Activated CD8-positive, alpha-beta memory T cell treated with anti-CD3 and anti-CD28 coated beads, Interleukin-2, amount 50 U/mL, for 4 hours (primary cell): ENCODE data around the gene TMX4.
"Not testable (repeated sequence)": the region's sequence is repeated elsewhere in the genome, so short reads cannot be mapped to it uniquely, and the experiment has no call there.

Source experiments
- DNase-seq: peaks from one replicate; pipeline ENCODE4 v3.0.0-alpha.2; 2020

TMX4 gene

GRCh38 chr20:8019246-8019997, at the start of gene TMX4:
Gene TMX4, minus strand, starts transcription at chr20:8019761. Its CDS starts 148 bp downstream, at chr20:8019613.
- peak; percentile 89 for DNase-seq

GRCh38 chr20:8067082-8067481, 47.5 kb upstream of the TMX4 start:
- DNase-seq, result no peak

GRCh38 chr20:8066662-8067061, 47.1 kb upstream of the TMX4 start:
- DNase-seq, result no peak

- no peak for DNase-seq
Measured at GRCh38 chr20:8065691-8066090, 46.1 kb upstream of the TMX4 start.

GRCh38 chr20:8062756-8063155, 43.2 kb upstream of the TMX4 start:
- no peak for DNase-seq

DNA sequence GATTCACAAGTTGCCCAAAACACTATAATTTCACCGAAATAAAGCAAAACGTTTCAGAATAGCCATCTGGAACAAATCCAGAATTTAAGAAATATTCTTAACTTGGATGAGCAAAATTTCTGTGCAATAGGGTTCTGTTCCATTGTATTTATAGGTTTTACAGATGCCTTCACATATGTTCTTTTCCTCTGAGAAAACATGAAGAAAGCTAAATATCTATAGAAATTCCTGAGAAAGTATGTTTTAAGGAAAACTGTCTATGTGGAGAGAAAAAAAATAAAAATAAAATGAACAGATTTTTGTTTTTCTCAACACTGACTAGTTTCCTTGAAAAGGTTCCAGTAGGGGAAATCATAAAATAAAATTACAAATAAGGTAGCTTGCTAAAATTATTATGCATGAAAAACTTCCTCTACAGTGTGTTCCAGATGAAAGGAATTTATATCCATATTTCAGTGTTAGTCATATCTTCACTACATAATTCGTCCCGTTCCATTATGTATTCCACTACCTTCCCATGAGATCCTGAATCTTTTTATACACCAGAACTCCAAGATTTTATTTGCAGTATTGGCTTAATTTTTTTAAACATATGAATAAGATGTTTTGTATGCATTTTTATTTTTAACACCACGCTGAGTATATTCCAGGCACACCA, 42.4 kb upstream of the TMX4 start:
- DNase-seq, result no peak

- no peak for DNase-seq
Measured at GRCh38 chr20:8060977-8061376, 41.4 kb upstream of the TMX4 start.

DNA sequence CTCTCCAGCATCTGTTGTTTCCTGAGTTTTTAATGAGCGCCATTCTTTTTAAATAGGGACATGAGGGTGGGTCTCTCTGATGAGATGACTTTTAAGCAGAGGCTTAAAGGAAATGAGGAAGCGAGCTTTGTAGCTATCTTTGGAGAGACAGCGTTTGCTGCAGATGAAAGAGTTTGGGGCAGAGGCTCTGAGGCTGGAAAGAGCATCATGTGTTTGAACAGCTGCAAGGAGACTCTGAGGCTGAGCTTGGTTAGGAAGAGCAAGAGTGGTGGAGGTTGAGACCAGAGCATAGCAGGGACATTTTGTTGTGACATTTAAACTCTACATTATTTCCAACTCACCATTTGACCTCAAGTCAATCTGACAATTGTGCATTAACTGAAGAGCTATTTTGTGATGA, 38.3 kb upstream of the TMX4 start:
- DNase-seq, result no peak

DNA sequence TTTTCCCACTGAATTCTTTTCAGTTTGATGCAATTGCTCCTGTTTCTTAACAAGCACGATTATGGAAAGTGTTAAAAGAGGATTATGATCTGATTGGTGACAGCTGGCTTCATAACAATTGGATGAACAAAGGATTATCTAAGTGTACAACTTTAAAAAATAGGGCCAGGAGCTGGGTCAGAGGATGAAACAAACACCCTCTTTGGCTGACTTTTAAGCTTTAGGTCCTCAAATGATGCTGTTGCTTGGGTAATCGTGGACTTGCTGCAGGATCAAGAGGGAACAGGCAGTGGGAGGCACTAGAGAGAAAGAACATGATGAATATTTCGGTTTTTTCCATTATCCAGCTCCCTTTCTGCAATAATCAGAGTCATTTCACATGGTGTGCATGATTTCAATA, 35.5 kb upstream of the TMX4 start:
- DNase-seq, result no peak

DNA sequence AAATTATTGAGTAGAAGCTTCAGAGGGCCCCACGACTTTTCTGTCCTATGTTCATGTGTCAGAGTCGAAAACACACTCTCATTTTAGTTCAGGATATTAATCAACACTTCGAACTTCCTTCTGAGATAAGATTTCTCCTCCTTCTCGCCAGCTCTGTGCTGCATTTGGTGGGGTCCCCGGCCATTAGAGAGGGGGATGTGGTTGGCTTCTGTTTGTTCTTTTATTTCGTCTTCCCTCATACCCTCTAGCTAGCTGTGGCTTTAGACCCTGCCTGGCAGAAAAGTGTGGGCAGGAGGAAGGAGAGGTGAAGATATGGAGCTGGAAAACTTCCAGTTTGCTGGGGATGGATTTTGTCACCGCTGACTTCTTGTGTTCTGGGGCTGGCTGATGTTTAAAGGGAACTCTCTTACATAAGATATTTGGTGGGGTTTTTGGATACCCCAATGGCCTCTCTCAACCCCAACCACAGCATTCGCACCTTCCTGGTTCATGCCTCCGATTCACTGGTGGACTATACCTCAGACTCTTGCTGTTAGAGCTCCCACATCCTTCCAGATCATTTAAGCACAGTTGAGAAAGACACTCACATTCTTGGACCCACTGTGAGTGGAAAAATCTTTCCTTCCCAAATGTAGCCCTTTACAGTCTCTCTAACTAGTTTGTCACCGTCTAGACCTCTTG, 30.7 kb upstream of the TMX4 start:
- no peak for DNase-seq

- DNase-seq, result no peak
Measured at GRCh38 chr20:8049310-8049709, 29.7 kb upstream of the TMX4 start.

DNA sequence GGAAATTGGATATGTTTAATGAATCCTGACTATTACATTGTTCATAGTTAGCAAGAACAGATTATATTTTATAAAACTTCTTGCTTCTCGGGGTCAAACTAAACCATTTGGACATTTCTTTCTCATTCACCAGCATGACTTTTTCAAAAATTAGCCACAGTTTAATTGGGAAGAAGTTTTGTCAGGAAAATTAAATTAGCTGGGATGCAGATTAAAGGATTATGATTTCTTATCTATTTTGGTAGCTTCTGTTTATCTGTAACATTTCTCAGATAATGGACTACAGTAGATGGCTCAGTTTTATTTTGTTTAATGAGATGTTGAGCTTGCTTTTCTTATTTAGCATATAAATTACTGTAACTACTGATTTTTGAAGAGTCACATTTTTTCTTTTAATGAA, 26.4 kb upstream of the TMX4 start:
- DNase-seq, result no peak

- DNase-seq, result no peak
Measured at GRCh38 chr20:8043687-8044282, 24.2 kb upstream of the TMX4 start.

DNA sequence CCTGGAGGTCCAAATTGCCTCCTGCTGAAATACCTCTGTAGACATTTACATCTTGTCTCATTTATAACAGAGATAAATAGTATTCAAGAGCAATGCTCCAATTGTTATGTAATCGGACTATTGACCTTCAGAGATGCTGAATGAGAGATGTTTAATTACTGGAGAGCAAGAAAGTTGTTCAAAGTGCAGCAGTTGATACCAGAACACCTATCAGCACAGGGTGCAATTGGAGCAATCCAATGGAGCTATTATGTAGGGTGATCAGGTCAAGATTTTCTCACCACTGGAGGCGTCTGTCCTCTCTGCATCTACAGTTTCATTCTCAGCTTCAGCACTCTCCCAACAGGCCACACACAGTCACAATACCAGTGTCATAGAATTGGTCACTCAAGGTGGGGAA, 19.5 kb upstream of the TMX4 start:
- no peak for DNase-seq

- DNase-seq, result no peak
Measured at GRCh38 chr20:8036771-8037170, 17.2 kb upstream of the TMX4 start.

DNA sequence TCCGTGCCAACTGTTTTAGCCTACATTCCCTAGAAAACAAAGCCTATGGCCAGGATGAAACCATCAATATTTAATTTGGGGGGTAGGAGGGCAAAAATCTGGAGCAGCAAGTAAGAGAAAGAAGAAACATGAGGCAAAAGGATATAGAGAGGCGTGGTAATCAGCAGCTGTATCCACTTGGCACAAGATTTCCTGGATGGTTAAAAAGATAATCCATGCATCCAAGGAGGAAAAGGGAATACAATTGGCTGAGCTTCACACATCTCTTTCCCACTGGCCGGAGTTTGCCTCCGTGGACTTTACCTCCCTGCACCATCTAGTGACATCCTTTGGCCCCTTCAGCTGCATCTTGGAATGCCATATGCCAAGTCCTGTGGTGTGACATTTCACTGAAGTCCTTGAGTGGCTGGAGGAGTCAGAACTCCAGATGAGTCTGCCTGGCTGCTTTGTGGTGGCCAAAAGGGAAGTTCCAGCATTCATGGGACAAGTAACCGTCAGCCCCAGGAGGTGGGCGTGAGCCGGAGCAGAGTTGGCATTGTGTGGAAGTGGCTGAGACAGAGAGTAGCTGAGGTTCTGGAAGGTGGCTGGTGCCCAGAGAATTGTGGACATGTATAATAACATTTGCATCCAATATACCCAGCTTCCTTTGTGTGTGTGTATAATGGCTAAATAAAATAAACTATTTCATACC, 13.7 kb upstream of the TMX4 start:
- no peak for DNase-seq

- DNase-seq, result no peak
Measured at GRCh38 chr20:8032499-8032898, 12.9 kb upstream of the TMX4 start.

DNA sequence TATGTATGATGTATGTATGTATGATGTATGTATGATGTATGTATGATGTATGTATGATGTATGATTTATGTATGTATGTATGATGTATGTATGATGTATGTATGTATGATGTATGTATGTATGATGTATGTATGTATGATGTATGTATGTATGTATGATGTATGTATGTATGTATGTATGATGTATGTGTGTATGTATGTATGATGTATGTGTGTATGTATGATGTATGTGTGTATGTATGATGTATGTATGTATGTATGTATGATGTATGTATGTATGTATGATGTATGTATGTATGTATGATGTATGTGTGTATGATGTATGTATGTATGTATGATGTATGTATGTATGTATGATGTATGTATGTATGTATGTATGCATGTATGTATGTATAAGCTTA, 12.0 kb upstream of the TMX4 start:
- not testable (repeated sequence) for DNase-seq

DNA sequence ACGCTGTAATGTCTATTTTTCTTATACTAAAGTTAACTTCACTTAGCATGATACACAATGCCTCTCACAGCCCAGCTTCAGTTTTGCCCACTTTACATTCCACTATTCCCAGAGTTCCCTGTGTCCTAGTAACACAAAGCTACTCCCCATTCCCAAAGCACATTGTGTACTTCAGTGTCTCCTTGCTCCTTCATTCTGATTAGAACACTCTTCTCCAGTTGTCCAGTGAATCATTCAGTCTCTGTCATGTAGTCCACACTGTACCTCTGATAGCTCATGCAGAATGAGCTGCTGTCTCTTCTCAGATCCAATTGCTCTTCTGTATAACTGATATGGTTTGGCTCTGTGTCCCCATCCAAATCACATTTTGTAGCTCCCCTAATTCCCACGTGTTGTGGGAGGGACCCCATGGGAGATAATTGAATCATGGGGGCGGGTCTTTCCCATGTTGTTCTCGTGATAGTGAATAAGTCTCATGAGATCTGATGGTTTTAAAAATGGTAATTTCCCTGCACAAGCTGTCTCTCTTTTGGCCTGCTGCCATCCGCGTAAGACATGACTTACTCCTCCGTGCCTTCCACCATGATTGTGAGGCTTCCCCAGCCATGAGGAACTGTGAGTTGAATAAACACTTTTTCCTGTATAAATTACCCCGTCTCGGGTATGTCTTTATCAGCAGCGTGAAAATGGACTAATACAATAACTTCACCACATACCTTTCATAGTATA, 2.1 kb upstream of the TMX4 start:
- no peak for DNase-seq

DNA sequence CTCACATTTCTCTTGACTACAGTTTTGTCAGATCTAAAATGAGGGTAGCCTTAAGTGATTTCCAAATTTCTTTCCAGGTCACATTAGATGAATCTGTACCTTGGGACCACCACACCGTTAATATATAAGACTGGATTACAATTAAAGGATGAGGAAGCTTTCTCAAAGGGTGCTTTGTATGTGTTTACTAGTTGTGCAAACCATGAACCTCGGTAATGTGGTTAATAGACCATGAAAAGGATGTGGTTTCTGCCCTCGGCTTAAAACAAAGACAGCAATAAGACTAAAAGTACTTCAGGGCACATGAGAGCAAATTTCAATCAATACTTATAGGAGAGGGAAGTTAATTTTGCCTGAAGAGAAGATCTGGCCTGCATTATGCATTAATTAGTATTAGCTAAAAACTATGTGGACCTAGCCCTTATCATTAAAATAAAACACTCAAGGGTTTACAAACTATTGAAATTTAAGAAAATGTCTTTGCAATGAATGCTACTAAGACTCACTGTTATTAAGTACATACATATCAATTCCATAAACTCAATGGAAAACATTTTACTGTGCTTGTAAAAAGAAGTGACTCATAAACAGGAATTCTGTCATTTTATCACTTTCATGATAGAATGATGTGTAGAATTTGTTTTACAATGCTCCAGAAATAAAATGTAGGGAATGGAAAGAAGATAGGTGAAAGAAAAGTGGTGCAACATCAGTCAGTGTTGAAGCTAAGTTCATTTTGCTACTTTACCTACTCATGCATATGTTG, 936 bp upstream of the TMX4 start:
- no peak for DNase-seq

GRCh38 chr20:8019998-8020247, 362 bp upstream of the TMX4 start:
- no peak for DNase-seq

DNA sequence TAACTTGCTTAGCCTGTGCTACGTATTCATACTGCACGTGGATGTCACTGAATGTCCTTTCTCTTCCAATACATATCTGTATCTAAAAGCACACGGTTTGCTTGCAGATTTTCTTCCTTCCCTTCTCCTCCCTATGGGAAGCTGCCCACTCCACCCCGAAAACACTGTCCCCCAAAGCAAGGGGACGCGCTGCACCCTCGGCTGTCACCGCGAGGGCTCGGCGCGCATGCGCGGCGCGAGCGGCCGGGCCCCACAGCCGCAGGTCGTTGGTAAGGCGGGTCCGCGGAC, 659 bp downstream of the TMX4 start:
- peak; percentile 64 for DNase-seq
